Right atrium auricular region (tissue), 2 donors: Measurements from ENCODE around the gene ENPP6. TPM values are rescaled to one million over a fixed set of nuclear protein-coding genes. Genes with fewer than 3 reads are reported as not detected.

ENCODE experiments used
- DNase-seq: peaks from one replicate; pipeline ENCODE4 v3.0.0-alpha.2; 2019; ENCODE audit warnings: low spot score
- H3K27ac ChIP-seq, 2 donors: fragments of 200-600 bp; sonication (generic); 1 replicate in 1 of 2; 2 replicates in 1 of 2; pipeline ENCODE4 v1.5.1; 2016 to 2019
- H3K27me3 ChIP-seq, 2 donors: fragments of 200-600 bp; sonication (generic); one replicate each; pipeline versions ENCODE4 v1.5.1 to v1.6.0; 2017 to 2019
- H3K36me3 ChIP-seq: fragments of 200-600 bp; sonication (generic); one replicate; pipeline ENCODE4 v1.5.1; 2016
- H3K4me1 ChIP-seq, 2 donors: fragments of 200-600 bp; sonication (generic); one replicate each; pipeline versions ENCODE4 v1.5.1 to v1.6.0; 2017 to 2019
- H3K4me3 ChIP-seq, 2 donors: fragments of 200-600 bp; sonication (generic); 1 replicate in 1 of 2; 2 replicates in 1 of 2; pipeline ENCODE4 v1.5.1; 2017 to 2019; ENCODE audit warnings: mild to moderate bottlenecking in 1 of 2, moderate library complexity in 1 of 2
- H3K9me3 ChIP-seq, 2 donors: fragments of 200-600 bp; sonication (generic); one replicate each; pipeline ENCODE4 v1.5.1; 2019
- total RNA-seq, 2 donors: library from RNA; depleted of rRNA; stranded (reverse); fragments of >200 nt; gene quantifications; one replicate each; pipeline ENCODE4 v1.1.0, GENCODE V29; 2016
- TF ChIP-seq, protein P1 (sequence below), 2 donors: fragments of 200-600 bp; sonication (generic); IDR thresholded peaks; one replicate each; pipeline ENCODE4 v1.5.1; 2019; ENCODE audit warnings: antibody characterized with exemption in 2 of 2

ENPP6 gene
- total RNA-seq, 2 donors from 2014 or later: not detected

DNA sequence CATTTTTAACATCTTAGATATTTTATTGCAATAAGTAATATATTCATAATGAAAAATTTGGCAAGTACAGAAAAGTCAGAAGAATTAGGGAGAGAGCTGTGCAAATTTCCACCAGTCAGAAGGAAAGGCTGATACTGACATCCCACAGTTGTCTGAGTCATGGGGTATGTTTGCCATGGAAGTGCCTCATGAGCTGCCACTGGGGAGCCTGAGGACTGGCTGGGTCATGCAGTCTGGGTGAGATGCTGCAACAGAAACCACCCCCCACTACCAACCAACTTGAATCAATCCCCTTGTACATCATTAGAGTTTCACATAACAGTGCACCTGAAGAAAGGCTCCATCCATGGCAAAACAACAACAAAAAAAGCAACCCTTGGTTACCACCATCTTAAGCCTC, 45.2 kb upstream of the ENPP6 start:
- TF ChIP-seq, protein P1, sequence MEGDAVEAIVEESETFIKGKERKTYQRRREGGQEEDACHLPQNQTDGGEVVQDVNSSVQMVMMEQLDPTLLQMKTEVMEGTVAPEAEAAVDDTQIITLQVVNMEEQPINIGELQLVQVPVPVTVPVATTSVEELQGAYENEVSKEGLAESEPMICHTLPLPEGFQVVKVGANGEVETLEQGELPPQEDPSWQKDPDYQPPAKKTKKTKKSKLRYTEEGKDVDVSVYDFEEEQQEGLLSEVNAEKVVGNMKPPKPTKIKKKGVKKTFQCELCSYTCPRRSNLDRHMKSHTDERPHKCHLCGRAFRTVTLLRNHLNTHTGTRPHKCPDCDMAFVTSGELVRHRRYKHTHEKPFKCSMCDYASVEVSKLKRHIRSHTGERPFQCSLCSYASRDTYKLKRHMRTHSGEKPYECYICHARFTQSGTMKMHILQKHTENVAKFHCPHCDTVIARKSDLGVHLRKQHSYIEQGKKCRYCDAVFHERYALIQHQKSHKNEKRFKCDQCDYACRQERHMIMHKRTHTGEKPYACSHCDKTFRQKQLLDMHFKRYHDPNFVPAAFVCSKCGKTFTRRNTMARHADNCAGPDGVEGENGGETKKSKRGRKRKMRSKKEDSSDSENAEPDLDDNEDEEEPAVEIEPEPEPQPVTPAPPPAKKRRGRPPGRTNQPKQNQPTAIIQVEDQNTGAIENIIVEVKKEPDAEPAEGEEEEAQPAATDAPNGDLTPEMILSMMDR (IDR thresholded peaks at IDR 0.05): no peak
- no peak overlapping the region for H3K27ac ChIP-seq

GRCh38 chr4:184261246-184261645, 43.6 kb upstream of the ENPP6 start:
- TF ChIP-seq, protein P1 (IDR thresholded peaks at IDR 0.05): no peak
- DNase-seq: no peak
- Histone ChIP-seq H3K4me1 (peaks cover 0 to 7% of the 10 kb centered on the region in 2 donors), H3K36me3 (no peaks in the 10 kb centered on the region), H3K4me3 (no peak overlapping the region), H3K27ac (no peak overlapping the region), H3K27me3 (no peaks in the 10 kb centered on the region), H3K9me3 (no peaks in the 10 kb centered on the region)

More for the DNA sequence above, 45.2 kb upstream of the ENPP6 start:
- peaks cover 0 to 7% of the 10 kb centered on the region in 2 donors for H3K4me1 ChIP-seq
- no peaks in the 10 kb centered on the region for H3K36me3 ChIP-seq
- no peaks in the 10 kb centered on the region for H3K9me3 ChIP-seq
- DNase-seq: no peak
- no peak overlapping the region for H3K4me3 ChIP-seq
- H3K27me3 ChIP-seq: no peaks in the 10 kb centered on the region

DNA sequence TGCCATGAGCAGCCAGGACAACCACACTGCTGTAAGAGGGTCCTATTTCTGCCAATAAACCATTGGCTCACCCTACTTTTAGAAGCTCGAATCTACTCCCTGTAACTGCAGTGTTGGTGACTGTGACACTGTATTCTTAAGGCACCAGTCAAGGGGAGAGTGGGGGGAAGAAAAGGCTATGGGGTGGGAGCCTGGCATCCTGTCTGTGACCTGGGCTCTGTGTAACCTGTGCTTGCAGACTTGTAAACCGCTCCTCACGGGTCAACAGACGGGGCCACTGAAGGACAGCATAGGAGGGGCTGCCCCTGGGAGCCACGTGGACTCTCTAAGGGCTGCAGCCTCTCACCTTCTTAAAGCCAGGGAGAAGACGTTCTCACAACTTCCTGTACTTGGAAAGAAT, 42.2 kb upstream of the ENPP6 start:
- no peaks in the 10 kb centered on the region for H3K36me3 ChIP-seq
- H3K27me3 ChIP-seq: no peaks in the 10 kb centered on the region
- H3K27ac ChIP-seq: no peak overlapping the region
- TF ChIP-seq, protein P1 (IDR thresholded peaks at IDR 0.05): no peak
- H3K9me3 ChIP-seq: no peaks in the 10 kb centered on the region
- DNase-seq: no peak
- H3K4me3 ChIP-seq: no peak overlapping the region
- H3K4me1 ChIP-seq: peaks cover 0 to 7% of the 10 kb centered on the region in 2 donors

- Histone ChIP-seq H3K4me3 (no peak overlapping the region), H3K36me3 (no peaks in the 10 kb centered on the region), H3K4me1 (peaks cover 0 to 3% of the 10 kb centered on the region in 2 donors), H3K9me3 (no peaks in the 10 kb centered on the region), H3K27ac (no peak overlapping the region), H3K27me3 (no peaks in the 10 kb centered on the region)
- TF ChIP-seq, protein P1 (IDR thresholded peaks at IDR 0.05): no peak
- no peak for DNase-seq
Measured at GRCh38 chr4:184259081-184259480, 41.4 kb upstream of the ENPP6 start.

GRCh38 chr4:184255871-184256642, 38.4 kb upstream of the ENPP6 start:
- no peak for DNase-seq

More at GRCh38 chr4:184255871-184256642, 38.4 kb upstream of the ENPP6 start:
- H3K27me3 ChIP-seq: no peaks in the 10 kb centered on the region
- TF ChIP-seq, protein P1 (IDR thresholded peaks at IDR 0.05): no peak
- no peak overlapping the region for H3K27ac ChIP-seq
- H3K4me1 ChIP-seq: no peaks in the 10 kb centered on the region
- no peak overlapping the region for H3K4me3 ChIP-seq
- no peaks in the 10 kb centered on the region for H3K9me3 ChIP-seq
- no peaks in the 10 kb centered on the region for H3K36me3 ChIP-seq
